ENCODE results near the gene CCT7. TPM values are rescaled to one million over a fixed set of nuclear protein-coding genes. Genes with fewer than 3 reads are reported as not detected.

Gene CCT7
- total and polyA plus RNA-seq, 10 of the 15 experiments (the other 5 are each of a cell fraction or from before 2014, with no cell fraction given) = 206 to 598 (median 486) TPM

GRCh38 chr2:73212098-73212447, 22.0 kb upstream of the CCT7 start:
- no peaks in the 10 kb centered on the region for H3K27me3 ChIP-seq (replicated peaks in 1 of 2; ENCODE audit: control insufficient read depth in 2 of 2, insufficient read depth in 2 of 2, low read length in 1 of 2)
- no peak overlapping the region for H3K4me3 ChIP-seq
- WGBS (ENCODE audit: insufficient coverage, insufficient replicate concordance, low lambda C conversion rate, missing lambda C conversion rate) = 44% methylated on average over 7 of the region's 7 CpGs
- SMC1A ChIA-PET (ENCODE audit: uncharacterized antibody, unreplicated experiment) = interaction anchor here (0.6 to 2.6 kb wide), 13 partner anchors 9 to 318 kb away, joined by 3 to 24 read pairs (median 4); partner anchors contain the start of gene CCT7
- no peak for ATAC-seq
- TF ChIP-seq CBX3 (IDR thresholded peaks at IDR 0.05; ENCODE audit: borderline replicate concordance, low read depth) (no peak), PAX8 (IDR thresholded peaks at IDR 0.05) (no peak), IRF4 (IDR thresholded peaks at IDR 0.05; ENCODE audit: low read depth, low read length) (no peak), RELB (IDR thresholded peaks at IDR 0.05; ENCODE audit: low read depth) (no peak), ZBTB40 (IDR thresholded peaks at IDR 0.05; ENCODE audit: borderline replicate concordance) (no peak), ETV6 (conservative IDR thresholded peaks at IDR 0.05 in 1 of 2, IDR thresholded peaks at IDR 0.05 in 1 of 2; ENCODE audit: borderline replicate concordance in 1 of 2, low read depth in 1 of 2) (no peak)
- TF ChIP-seq, protein P1, sequence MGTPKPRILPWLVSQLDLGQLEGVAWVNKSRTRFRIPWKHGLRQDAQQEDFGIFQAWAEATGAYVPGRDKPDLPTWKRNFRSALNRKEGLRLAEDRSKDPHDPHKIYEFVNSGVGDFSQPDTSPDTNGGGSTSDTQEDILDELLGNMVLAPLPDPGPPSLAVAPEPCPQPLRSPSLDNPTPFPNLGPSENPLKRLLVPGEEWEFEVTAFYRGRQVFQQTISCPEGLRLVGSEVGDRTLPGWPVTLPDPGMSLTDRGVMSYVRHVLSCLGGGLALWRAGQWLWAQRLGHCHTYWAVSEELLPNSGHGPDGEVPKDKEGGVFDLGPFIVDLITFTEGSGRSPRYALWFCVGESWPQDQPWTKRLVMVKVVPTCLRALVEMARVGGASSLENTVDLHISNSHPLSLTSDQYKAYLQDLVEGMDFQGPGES (IDR thresholded peaks at IDR 0.05) = no peak
- intact Hi-C loops (cut with micrococcal nuclease; ENCODE audit: unreplicated experiment) = loop anchor here (1.0 kb wide), 1 partner anchor 127 kb away; no protein-coding TSS in a partner anchor
- H2AFZ ChIP-seq (ENCODE audit: control insufficient read depth, low read depth, low read length) = peak overlapping the region; percentile 72; the same call in 1 of the 2 replicates
- H3K4me2 ChIP-seq (ENCODE audit: control insufficient read depth, insufficient read depth) = no peak overlapping the region
- peaks cover 16% of the 10 kb centered on the region for H3K79me2 ChIP-seq (ENCODE audit: control insufficient read depth, insufficient read depth, low read length)
- no TSS peak for BruUV-seq (replicated peaks)
- POLR2A ChIA-PET = interaction anchor here (1.9 to 2.6 kb wide), 2 partner anchors 22 to 127 kb away, joined by 4 to 14 read pairs; partner anchors contain the start of genes CCT7 and PRADC1
- no peak overlapping the region for H3K9ac ChIP-seq (ENCODE audit: control insufficient read depth, insufficient read depth, low read length)
- H3K4me1 ChIP-seq (ENCODE audit: control insufficient read depth, insufficient read depth, low read length) = peaks cover 8% of the 10 kb centered on the region
- no peak for FAIRE-seq
- CTCF ChIA-PET = interaction anchor here (0.6 to 4.3 kb wide), 41 partner anchors 8 to 377 kb away, joined by 3 to 79 read pairs (median 4); partner anchors contain the start of genes CCT7, EGR4, NOTO and PRADC1
- in situ Hi-C loops (cut with MboI) = no loop called here
- no peaks in the 10 kb centered on the region for H4K20me1 ChIP-seq (ENCODE audit: control insufficient read depth, insufficient read depth)
- no peaks in the 10 kb centered on the region for H3K36me3 ChIP-seq (ENCODE audit: control insufficient read depth in 2 of 2, insufficient read depth in 2 of 2, low read length in 1 of 2)
- DNase-seq (ENCODE audit: low read depth, low spot score) = no peak
- H3K27ac ChIP-seq (ENCODE audit: control insufficient read depth, insufficient read depth) = no peak overlapping the region
- RAD21 ChIA-PET (ENCODE audit: unreplicated experiment) = interaction anchor here (0.6 to 2.8 kb wide), 7 partner anchors 22 to 319 kb away, joined by 3 to 28 read pairs (median 3); partner anchors contain the start of genes CCT7 and PRADC1
- H3K9me3 ChIP-seq (replicated peaks; ENCODE audit: control insufficient read depth, insufficient read depth, low read length) = no peaks in the 10 kb centered on the region
